HL-60 (cell line): ENCODE data around the gene PIGC.

ENCODE experiments used
- GABPA ChIP-seq: IDR thresholded peaks from 2 replicates; pipeline ENCODE4 v1.6.1; 2012; ENCODE audit warnings: low read depth
- POLR2AphosphoS5 ChIP-seq: IDR thresholded peaks from 2 replicates; pipeline ENCODE4 v1.6.1; 2012; ENCODE audit warnings: low read depth
- SPI1 ChIP-seq: IDR thresholded peaks from 2 replicates; pipeline ENCODE4 v1.6.1; 2012; ENCODE audit warnings: low read depth, mild to moderate bottlenecking, borderline replicate concordance
- TF ChIP-seq, protein P1 (sequence below): IDR thresholded peaks from one replicate; pipeline ENCODE4 v1.5.1; 2011; ENCODE audit warnings: low read length, control low read depth, inconsistent platforms; ENCODE audit not compliant: insufficient read depth
- TF ChIP-seq, protein P2 (sequence below): IDR thresholded peaks from 2 replicates; pipeline ENCODE4 v1.6.1; 2012; ENCODE audit warnings: low read depth; ENCODE audit not compliant: insufficient replicate concordance

GRCh38 chr1:172450524-172450885, 6.6 kb upstream of the PIGC start:
- TF ChIP-seq, protein P1, sequence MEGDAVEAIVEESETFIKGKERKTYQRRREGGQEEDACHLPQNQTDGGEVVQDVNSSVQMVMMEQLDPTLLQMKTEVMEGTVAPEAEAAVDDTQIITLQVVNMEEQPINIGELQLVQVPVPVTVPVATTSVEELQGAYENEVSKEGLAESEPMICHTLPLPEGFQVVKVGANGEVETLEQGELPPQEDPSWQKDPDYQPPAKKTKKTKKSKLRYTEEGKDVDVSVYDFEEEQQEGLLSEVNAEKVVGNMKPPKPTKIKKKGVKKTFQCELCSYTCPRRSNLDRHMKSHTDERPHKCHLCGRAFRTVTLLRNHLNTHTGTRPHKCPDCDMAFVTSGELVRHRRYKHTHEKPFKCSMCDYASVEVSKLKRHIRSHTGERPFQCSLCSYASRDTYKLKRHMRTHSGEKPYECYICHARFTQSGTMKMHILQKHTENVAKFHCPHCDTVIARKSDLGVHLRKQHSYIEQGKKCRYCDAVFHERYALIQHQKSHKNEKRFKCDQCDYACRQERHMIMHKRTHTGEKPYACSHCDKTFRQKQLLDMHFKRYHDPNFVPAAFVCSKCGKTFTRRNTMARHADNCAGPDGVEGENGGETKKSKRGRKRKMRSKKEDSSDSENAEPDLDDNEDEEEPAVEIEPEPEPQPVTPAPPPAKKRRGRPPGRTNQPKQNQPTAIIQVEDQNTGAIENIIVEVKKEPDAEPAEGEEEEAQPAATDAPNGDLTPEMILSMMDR: no peak
- TF ChIP-seq, protein P2, sequence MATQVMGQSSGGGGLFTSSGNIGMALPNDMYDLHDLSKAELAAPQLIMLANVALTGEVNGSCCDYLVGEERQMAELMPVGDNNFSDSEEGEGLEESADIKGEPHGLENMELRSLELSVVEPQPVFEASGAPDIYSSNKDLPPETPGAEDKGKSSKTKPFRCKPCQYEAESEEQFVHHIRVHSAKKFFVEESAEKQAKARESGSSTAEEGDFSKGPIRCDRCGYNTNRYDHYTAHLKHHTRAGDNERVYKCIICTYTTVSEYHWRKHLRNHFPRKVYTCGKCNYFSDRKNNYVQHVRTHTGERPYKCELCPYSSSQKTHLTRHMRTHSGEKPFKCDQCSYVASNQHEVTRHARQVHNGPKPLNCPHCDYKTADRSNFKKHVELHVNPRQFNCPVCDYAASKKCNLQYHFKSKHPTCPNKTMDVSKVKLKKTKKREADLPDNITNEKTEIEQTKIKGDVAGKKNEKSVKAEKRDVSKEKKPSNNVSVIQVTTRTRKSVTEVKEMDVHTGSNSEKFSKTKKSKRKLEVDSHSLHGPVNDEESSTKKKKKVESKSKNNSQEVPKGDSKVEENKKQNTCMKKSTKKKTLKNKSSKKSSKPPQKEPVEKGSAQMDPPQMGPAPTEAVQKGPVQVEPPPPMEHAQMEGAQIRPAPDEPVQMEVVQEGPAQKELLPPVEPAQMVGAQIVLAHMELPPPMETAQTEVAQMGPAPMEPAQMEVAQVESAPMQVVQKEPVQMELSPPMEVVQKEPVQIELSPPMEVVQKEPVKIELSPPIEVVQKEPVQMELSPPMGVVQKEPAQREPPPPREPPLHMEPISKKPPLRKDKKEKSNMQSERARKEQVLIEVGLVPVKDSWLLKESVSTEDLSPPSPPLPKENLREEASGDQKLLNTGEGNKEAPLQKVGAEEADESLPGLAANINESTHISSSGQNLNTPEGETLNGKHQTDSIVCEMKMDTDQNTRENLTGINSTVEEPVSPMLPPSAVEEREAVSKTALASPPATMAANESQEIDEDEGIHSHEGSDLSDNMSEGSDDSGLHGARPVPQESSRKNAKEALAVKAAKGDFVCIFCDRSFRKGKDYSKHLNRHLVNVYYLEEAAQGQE: no peak
- TF ChIP-seq GABPA: no peak
- TF ChIP-seq POLR2AphosphoS5: no peak
- TF ChIP-seq SPI1: no peak
